NCI-H82 (cell line): ENCODE data around the gene ZNF846.
"Not testable (repeated sequence)": the region's sequence is repeated elsewhere in the genome, so short reads cannot be mapped to it uniquely, and the experiment has no call there.

ENCODE experiments used
- DNase-seq: peaks from one replicate; lab custom pipeline; 2025; lab: John Stamatoyannopoulos, UW

ZNF846 gene

DNA sequence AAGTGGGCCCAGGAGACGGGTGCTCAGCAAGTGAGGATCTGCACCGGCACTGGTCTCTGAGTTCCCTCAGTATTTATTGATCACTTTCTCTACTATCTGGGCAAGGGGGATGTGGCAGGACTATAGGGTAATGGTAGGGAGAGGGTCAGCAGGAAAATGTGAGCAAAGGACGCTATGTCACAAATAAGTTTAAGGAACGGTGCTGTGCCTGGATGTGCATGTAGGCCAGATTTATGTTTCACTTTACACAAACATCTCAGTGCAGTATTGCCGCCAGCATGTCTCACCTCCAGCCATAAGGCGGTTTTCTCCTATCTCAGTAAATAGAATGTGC is 15.6 kb upstream of the ZNF846 start:
- not testable (repeated sequence) for DNase-seq

DNA sequence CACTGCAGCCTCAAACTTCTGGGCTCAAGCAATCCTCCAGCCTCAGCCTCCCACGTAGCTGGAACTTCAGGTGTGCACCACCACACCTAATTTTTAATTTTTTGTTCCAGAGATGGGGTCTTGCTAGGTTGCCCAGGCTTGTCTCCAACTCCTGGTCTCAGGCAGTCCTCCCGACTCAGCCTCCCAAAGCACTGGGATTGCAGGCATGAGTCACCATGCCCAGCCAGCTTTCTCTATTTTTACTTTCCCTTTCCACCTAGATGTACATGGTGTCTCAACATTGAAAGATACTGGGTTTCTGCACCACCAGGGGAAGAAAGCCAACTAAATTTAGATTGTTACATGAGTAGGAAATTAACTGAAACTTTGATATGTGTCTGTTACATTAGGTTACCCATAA is 13.8 kb upstream of the ZNF846 start:
- DNase-seq: no peak

DNA sequence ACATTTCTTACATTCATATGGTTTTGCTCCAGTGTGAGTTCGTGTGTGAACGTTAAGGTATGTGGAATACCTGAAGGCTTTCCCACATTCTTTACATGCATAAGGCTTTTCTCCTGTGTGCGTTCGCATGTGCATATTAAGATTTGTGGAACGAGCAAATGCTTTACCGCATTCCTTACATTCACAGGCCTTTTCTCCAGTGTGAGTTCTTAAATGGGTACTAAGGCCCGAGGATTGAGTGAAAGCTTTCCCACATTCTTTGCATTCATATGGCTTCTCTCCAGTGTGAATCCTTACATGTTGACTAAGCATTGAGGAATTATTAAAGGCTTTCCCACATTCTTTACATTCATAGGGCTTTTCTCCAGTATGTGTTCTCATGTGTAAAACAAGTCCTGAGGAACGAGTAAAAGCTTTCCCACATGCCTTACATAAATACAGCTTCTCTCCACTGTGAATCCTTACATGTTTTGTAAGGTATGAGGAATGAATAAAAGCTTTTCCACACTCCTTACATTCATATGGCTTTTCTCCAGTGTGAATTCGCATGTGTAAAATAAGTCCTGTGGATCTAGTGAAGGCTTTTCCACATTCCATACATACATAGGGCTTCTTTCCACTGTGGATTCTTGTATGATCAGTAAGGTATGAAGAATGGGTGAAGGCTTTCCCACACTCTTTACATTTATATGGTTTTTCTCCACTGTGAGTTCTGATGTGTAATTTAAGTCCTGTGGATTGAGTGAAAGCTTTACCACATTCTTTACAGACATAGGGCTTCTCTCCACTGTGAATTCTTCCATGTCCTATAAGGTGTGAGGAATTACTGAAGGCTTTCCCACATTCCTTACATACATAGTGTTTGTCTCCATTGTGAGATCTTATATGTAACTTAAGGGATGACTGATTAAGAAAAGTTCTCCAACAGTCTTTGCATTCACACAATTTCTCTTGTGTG is 10.7 kb downstream of the ZNF846 start:
- no peak for DNase-seq

DNA sequence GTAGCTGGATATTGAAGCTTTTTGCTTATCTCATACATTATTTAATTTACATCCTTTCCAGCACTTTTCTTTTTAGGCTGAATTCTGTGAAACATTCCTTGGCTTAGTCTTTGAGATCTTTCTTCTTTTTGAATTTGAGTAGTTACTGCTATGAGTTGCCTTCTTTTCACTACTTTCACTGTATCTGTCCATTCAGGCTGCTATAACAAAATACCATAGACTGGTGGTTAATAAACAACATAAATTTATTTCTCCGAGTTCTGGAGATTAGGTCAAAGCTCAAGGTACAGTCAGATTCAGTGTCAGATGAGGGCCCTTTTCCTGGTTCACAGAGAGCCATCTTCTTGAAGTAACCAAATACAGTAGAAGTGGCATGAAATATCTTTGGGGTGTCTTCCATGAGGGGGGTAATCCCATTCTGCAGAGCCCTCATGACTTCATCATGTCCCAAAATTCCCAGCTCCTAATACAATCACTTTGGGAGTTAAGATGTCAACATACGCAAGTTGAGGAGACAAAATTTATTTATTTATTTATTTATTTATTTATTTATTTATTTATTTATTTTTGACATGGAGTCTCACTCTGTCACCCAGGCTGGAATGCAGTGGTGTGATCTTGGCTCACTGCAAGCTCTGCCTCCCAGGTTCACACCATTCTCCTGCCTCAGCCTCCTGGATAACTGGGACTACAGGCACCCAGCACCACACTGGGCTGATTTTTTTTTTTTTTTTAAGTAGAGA is 15.7 kb downstream of the ZNF846 start:
- DNase-seq: no peak

DNA sequence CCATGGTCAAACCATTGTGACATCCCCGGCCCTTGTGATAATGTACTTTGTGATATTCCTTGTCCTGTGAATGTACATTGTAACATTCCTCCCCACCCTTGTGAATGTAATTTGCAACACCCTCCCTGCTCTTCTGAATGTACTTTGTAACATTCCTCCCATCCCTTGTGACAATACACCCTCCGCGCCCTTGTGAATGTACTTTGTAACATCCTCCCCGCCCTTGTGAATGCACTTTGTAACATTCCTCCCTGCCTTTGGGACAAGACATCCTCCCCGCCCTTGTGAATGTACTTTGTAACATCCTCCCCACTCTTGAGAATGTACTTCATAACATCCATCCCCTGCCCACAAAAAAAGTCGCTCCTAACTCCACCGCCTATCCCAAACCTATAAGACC is 17.1 kb downstream of the ZNF846 start:
- no peak for DNase-seq

DNA sequence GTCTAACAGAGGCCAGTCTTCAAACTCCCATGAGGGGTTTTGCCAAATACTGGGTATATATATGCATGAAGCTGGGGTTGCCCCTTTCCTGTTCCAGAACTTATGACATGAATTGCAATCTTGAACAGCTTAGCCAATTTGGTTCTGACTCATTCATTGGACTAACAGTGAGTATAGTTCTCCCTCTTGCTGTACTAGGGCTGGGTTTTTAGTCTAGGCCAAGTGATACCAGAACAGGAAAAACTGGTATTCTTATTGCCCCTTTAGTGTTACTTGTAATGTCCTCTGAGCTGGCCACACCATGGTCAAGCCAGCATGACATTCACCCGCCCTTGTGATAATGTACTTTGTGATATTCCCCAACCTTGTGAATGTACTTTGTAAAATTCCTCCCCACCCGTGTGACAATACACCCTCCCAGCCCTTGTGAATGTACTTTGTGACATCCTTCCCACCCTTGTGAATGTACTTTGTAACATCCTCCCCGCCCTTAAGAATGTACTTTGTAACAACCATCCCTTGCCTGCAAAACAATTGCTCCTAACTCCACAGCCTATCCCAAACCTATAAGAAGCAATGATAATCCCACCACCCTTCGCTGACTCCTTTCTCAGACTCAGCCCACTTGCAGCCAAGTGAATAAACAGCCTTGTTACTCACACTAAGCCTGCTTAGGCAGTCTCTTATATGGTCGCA is 26.9 kb downstream of the ZNF846 start:
- DNase-seq: no peak

DNA sequence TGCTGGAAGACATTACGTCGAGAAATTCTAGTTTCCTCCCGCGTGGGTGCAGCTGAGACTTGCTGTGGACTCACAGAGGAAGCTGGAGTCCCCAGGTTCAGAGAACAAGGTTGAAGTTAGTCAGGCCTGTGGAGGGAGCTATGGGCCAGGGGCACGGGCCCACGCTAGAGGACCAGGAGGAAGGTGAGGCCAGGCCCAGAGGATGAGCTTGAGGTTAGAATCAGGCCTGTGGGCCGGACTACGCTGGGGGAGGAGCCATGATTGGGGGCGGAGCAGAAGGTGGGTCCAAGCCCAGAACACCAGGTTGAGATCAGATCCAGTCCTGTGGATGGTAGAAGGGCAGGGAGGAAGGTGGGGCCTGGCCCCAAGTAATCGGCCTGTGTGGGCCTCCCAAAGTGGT is 32.6 kb downstream of the ZNF846 start:
- DNase-seq: no peak

DNA sequence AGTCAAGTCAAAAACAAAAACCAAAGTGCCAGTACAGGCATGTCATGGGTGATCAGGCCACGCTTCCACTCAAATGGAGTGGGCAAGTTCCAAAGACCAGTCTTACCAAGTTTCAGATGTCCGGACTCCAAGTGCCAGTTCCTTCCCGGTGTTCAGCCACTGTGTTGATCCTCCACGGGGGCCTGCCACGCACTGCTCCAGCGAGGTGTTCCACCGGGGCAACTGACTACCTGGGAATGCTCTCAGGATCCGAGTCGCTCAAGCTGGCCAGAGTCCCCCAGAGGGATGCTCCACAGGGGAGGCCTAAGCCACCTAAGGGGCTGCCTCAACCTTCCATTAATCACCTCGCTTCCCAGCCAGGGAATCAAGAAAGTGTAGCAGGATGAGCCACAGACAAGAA is 38.5 kb downstream of the ZNF846 start:
- DNase-seq: not testable (repeated sequence)

DNA sequence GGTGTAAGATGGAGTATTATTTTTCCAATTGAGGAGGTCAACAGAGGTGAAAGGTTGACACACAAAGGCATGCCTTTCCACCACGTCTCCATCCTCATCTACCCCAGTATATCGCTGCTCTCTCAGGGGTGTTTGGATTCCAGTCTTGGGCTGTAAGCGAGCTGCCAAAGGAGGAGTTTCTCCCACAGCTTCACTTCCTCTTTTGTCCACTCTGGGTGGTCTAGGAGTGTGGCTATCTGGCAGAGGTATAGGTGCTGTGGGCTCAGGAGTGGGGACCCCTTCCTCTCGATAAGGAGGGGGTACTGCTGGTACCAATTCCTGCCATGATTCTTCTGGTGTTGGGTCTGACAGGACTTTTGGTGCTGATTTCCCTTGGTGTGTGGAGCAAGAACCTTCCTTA is 39.4 kb downstream of the ZNF846 start:
- no peak for DNase-seq

DNA sequence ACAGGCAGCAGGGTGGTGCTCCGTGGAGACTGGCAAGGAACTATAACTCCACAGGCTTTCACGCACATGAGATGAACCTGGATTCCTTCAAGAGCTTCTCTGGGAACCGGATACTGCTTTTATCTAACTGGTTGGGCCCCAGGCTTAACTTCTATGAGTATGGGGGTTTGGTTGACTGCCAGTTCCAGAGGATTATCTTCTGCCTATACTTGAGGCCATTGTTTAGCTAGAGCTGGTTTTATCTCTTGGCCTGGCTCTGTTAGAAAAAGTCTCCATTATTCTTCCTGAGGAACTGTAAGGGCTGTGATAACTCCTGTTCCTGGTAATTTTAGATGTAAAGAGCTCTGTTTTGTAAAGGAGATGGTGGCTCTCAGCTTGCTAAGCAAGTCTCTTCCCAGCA is 40.9 kb downstream of the ZNF846 start:
- peak; percentile 56 for DNase-seq

DNA sequence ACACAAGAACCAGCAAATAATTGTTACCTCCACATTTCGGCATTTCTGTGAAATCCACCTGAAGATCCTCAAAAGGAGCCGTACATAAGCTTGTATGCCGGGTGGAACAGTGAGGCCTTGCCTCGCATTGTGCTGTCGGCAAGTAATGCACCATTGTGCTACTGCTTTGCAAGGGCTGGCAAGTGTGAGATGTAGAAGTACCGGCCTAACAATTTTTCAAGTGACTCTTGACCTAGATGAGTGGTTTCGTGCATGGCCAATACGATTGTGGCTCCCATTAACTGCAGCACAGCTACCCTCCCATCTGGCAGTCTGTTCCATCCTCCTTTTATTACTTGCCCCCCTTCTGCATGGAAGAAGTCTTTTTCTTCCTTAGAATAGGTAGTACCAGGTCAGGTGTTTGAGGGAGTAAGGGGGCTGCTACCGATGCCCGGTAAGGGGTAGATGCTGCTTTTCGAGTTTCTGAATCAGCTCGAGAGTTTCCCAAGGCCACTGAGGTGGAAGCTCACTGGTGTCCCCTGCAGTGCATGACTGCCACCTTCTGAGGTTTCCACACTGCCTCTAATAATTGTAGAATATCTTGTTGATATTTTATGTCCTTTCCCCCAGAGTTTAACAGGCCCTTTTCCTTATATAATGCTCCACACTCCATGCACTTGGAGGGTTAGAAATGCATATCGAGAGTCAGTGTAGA is 42.9 kb downstream of the ZNF846 start:
- DNase-seq: not testable (repeated sequence)

DNA sequence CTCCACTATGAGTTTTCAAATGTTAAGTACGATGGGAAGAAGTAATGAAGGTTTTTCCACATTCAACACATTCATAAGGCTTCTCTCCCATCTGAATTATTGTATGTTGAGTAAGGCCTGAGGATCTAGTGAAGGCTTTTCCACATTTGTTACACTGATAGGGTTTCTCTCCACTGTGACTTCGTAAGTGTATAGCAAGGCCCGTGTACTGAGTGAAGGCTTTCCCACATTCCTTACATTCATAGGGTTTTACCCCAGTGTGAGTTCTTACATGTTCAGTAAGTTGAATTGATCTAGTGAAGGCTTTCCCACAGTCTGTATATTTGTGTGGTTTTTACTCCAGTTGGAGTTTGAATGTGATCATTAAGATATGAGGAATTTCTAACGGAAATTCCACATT is 44.4 kb downstream of the ZNF846 start:
- no peak for DNase-seq

DNA sequence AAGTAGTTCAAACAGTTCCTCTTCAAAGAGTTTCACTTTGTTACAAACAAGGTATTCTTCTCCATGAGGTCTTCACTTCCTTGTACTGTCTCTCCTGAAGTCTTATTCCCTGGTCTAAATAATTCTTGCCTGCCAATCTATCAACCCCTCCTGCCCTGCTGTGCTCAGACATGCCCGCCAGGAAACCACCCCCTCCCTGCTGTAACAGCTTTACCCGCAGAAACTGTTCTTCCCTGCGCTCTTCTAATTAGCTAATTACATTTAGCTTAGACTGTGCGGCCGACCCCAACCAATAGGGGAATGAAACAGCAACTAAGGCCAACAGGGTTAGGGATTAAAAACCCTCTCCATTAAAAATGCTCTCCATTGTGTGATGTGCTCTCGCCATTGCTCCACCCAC is 46.7 kb downstream of the ZNF846 start:
- DNase-seq: peak; percentile 95

DNA sequence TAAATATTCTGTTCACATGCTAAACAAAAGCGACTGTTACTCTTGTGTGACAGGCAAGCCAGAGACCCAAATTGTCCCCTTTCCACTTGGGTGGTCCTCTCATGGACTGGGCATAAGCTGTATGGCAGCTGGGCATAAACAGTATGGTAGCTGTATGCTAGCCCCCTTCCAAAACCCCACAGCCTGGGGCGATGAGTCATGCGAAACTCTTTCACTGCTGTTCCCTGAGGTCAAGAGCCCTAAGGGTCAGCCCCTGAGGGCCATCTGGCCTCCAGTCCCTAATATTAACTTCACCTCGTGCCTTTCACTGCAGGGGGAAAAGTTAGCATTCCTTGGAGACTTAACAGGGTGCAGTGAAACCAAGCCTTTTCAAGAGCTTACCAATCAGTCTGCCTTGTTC is 48.0 kb downstream of the ZNF846 start:
- DNase-seq: peak; percentile 21

DNA sequence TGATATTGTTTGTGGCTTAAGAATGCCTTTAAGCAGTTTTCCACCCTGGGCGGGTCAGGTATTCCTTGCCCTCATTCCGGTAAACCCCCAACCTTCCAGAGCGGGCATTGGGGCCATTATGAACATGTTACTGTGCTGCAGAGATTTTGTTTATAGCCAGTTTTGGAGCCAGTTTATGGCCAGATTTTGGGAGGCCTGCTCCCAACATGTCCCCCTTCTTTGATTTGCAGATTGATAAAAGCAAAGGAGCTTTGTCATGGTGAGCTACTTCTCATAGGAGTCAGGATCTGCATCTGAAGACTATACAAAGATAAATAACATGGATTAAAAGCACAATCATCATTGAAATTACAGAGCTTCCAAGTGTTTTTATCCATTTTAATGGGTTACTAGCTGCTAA is 56.7 kb downstream of the ZNF846 start:
- no peak for DNase-seq

DNA sequence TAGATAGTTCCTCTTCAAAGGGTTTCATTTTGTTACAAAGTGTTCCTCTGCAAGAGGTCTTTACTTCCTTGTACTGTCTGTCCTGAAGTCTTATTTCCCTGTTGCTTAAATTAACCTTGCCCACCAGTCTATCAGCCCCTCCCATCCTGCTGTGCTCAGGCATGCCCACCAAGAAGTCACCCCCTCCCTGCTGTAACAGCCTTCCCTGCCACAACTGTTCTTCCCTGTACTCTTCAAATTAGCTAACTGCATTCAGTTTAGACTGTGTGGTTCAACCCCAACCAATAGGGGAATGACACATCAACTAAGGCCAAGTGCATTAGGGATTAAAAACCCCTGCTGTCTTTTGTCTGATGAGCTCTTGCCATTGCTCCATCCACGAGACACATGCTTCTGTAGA is 59.2 kb downstream of the ZNF846 start:
- no peak for DNase-seq

DNA sequence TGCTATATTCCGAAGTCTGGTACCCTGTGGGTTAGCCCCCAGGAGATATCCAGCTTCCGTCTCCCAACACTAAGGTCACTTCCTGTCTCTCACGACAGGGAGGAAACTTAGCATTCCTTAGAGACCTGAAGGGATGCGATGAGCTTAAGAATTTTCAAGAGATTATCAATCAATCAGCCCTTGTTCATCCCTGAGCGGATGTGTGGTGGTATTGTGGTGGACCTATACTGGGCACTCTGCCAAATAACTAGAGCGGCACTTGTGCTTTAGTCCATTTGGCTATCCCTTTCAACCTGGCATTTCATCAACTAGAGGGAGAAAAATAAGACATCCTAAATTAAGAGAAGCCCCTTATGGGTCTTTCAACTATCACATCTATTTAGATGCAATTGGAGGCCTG is 62.7 kb downstream of the ZNF846 start:
- DNase-seq: peak; percentile 11

DNA sequence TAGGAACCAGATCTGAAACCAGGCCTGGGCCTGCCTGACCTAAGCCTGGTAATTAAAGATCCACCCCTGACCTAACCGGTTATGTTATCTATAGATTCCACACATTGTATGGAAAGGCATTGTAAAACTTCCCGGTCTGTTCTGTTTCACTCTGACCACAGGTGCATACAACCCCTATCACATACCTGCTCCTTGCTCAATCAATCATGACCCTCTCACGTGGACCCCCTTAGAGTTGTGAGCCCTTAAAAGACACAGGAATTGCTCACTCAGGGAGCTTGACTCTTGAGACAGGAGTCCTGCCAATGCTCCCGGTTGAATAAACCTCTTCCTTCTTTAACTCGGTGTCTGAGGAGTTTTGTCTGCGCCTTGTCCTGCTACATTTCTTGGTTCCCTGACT is 66.4 kb downstream of the ZNF846 start:
- DNase-seq: no peak
